HG02798 (cell line): Measurements from ENCODE around the gene HSPA1L.

Experiments
- ATAC-seq: cut with Tn5 transposase; IDR thresholded peaks from one replicate; pipeline ENCODE4 v1.9.1; 2021; ENCODE audit warnings: mild to moderate bottlenecking; ENCODE audit not compliant: unreplicated experiment, poor library complexity

Gene HSPA1L

GRCh38 chr6:31768363-31769257 is 46.5 kb downstream of the HSPA1L start:
- ATAC-seq = no peak

- ATAC-seq = no peak
Observed at GRCh38 chr6:31767096-31767645, 47.9 kb downstream of the HSPA1L start.

GRCh38 chr6:31765910-31766794 is 48.9 kb downstream of the HSPA1L start:
- no peak for ATAC-seq

GRCh38 chr6:31765559-31765909 is 49.5 kb downstream of the HSPA1L start:
- no peak for ATAC-seq

- no peak for ATAC-seq
Observed at GRCh38 chr6:31764198-31764597, 50.9 kb downstream of the HSPA1L start.

GRCh38 chr6:31763619-31763940 is 51.5 kb downstream of the HSPA1L start:
- ATAC-seq = no peak

GRCh38 chr6:31762878-31763618 is 52.0 kb downstream of the HSPA1L start:
- ATAC-seq = no peak

- ATAC-seq = no peak
Observed at GRCh38 chr6:31762356-31762755, 52.7 kb downstream of the HSPA1L start, which contains the start of gene SAPCD1. Gene SAPCD1, plus strand, starts transcription at chr6:31762656. Its CDS starts 399 bp downstream, at chr6:31763055.

GRCh38 chr6:31761343-31761742 is 53.7 kb downstream of the HSPA1L start:
- ATAC-seq = no peak

GRCh38 chr6:31760790-31761189 is 54.3 kb downstream of the HSPA1L start:
- ATAC-seq = no peak
